ENCODE measurements around the gene KMT2C. TPM values are rescaled to one million over a fixed set of nuclear protein-coding genes. Genes with fewer than 3 reads are reported as not detected.
"Not testable (repeated sequence)": the region's sequence is repeated elsewhere in the genome, so short reads cannot be mapped to it uniquely, and the experiment has no call there.

KMT2C gene
- total RNA-seq, 1 donor, result 34.3 TPM

- peak overlapping the region; percentile 75 for H3K4me3 ChIP-seq (ENCODE audit: low read depth, low read length)
- TF ChIP-seq CTCF (IDR thresholded peaks at IDR 0.05; ENCODE audit: insufficient read depth, low read length), result no peak
- peak; percentile 71 for DNase-seq (ENCODE audit: low read depth)
Measured at GRCh38 chr7:152462995-152463708, 27.3 kb upstream of the KMT2C start.

- no peak for TF ChIP-seq CTCF (IDR thresholded peaks at IDR 0.05; ENCODE audit: insufficient read depth, low read length)
- no peak for DNase-seq (ENCODE audit: low read depth)
Measured at GRCh38 chr7:152459724-152460251, 24.0 kb upstream of the KMT2C start.

GRCh38 chr7:152451356-152451755 lies 15.6 kb upstream of the KMT2C start:
- H3K4me3 ChIP-seq (ENCODE audit: low read depth, low read length), result no peak overlapping the region
- no peak for DNase-seq (ENCODE audit: low read depth)
- TF ChIP-seq CTCF (IDR thresholded peaks at IDR 0.05; ENCODE audit: insufficient read depth, low read length), result no peak

More at GRCh38 chr7:152459724-152460251, 24.0 kb upstream of the KMT2C start:
- H3K4me3 ChIP-seq (ENCODE audit: low read depth, low read length), result no peak overlapping the region

GRCh38 chr7:152445386-152446008 lies 9.7 kb upstream of the KMT2C start:
- not testable (repeated sequence) for DNase-seq (ENCODE audit: low read depth); H3K4me3 ChIP-seq (ENCODE audit: low read depth, low read length)

- no peak for DNase-seq (ENCODE audit: low read depth)
- no peak for TF ChIP-seq CTCF (IDR thresholded peaks at IDR 0.05; ENCODE audit: insufficient read depth, low read length)
- H3K4me3 ChIP-seq (ENCODE audit: low read depth, low read length), result no peak overlapping the region
Measured at GRCh38 chr7:152443586-152443985, 7.8 kb upstream of the KMT2C start.

GRCh38 chr7:152442330-152442835 lies 6.6 kb upstream of the KMT2C start:
- TF ChIP-seq CTCF (IDR thresholded peaks at IDR 0.05; ENCODE audit: insufficient read depth, low read length), result no peak
- DNase-seq (ENCODE audit: low read depth), result no peak
- no peak overlapping the region for H3K4me3 ChIP-seq (ENCODE audit: low read depth, low read length)

- not testable (repeated sequence) for H3K4me3 ChIP-seq (ENCODE audit: low read depth, low read length); DNase-seq (ENCODE audit: low read depth)
Measured at GRCh38 chr7:152441810-152442209, 6.0 kb upstream of the KMT2C start.

- H3K4me3 ChIP-seq (ENCODE audit: low read depth, low read length); DNase-seq (ENCODE audit: low read depth): not testable (repeated sequence)
Measured at GRCh38 chr7:152441168-152441567, 5.4 kb upstream of the KMT2C start.

GRCh38 chr7:152438017-152438416 lies 2.2 kb upstream of the KMT2C start:
- H3K4me3 ChIP-seq (ENCODE audit: low read depth, low read length), result not testable (repeated sequence)
- peak; percentile 28 for DNase-seq (ENCODE audit: low read depth)

- not testable (repeated sequence) for DNase-seq (ENCODE audit: low read depth)
- H3K4me3 ChIP-seq (ENCODE audit: low read depth, low read length), result peak overlapping the region; percentile 68
Measured at GRCh38 chr7:152436931-152437575, 1.2 kb upstream of the KMT2C start.

All from fibroblast of the aortic adventitia (primary cell).